Subcutaneous adipose tissue (tissue), 4 donors: ENCODE results near the gene KCNJ6. TPM values are rescaled to one million over a fixed set of nuclear protein-coding genes. Genes with fewer than 3 reads are reported as not detected.

Experiments
- CTCF ChIP-seq: fragments of 450-650 bp; IDR thresholded peaks from one replicate; pipeline ENCODE4 v1.5.1; 2016; ENCODE audit warnings: low read depth, mild to moderate bottlenecking, control low read depth, antibody characterized with exemption, moderate library complexity
- total RNA-seq, 4 donors: library from RNA; depleted of rRNA; stranded (reverse); fragments of >200 nt; gene quantifications; one replicate each; pipeline ENCODE4 v1.1.0, GENCODE V29; 2016

KCNJ6 gene
- total RNA-seq, 4 donors from 2014 or later = not detected

DNA sequence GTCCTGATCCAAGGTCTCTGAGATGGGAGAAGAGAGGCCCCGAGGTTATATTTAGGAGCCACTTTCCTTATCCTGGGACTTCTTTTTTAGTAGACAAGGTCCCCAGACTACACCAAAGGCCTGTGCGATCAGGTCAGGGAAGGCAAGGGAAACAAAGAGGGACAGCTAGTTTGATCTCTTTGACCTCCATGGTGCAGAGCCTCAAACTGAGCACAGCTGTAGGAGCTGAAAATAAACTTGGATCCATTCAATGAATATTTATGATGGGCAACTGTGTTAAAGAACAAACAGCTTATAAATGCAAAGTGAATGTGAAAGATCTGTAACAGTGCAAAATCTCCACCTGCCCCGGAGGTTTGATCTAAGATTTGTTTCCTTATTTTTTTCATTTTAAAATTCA lies 293.1 kb downstream of the KCNJ6 start:
- TF ChIP-seq CTCF = no peak

GRCh38 chr21:37622755-37623154 lies 293.5 kb downstream of the KCNJ6 start:
- no peak for TF ChIP-seq CTCF

DNA sequence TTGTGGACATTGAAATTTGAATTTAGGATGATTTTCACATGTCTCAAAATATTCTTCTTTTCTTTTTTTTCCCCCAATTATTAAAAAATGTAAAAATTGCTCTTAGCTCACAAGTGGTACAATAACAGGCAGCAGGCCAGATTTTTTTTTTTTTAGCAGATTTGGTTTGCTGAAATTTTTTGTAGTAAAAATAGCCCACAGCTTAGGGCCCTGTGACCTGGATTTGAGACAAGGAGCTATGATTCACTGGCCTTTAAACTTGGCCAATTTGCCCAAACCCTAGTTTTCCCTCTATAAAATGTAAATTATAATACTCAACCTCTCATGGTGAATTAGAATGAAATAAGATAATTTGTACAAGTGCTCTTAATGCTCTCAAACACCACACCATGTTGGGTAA lies 295.9 kb downstream of the KCNJ6 start:
- no peak for TF ChIP-seq CTCF

GRCh38 chr21:37619464-37619974 lies 296.7 kb downstream of the KCNJ6 start:
- no peak for TF ChIP-seq CTCF

DNA sequence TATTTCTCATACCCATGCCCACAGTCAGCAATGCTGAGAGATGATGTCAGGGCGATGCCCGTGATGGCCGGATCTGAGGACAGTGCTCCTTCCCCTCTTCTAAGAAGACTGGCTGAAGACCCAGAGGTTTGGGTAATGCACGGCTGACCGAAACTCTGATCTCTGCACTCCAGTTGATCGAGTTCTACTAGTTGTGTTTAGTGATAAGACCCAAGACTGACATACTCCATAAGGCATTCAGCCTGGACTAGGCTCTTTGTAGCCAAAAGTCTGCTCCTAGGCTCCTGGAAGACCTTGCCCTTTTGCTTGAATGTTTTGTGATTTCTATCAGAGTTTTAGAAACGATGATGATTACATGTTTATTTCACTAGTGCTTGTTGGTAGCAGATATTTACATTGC lies 298.2 kb downstream of the KCNJ6 start:
- no peak for TF ChIP-seq CTCF

DNA sequence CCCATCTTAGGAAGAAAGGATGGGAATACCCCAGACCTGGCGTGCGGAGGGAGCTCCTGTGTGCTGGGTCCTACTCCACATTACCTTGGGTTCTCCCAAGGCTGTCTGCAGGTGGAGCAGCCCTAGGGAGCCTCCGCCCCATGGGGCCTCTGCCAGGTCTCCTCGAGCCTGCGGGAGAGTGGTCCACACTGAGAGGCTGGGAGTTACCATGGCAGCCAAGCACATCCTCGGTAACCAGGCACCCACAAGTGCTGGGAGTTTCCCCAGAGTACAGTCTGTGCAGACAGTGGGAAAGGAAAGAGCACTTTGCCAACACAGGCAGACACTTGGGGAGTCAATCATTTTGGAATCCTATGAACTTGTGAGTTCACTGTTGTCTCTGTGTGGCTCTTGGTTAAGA lies 300.3 kb downstream of the KCNJ6 start:
- no peak for TF ChIP-seq CTCF

DNA sequence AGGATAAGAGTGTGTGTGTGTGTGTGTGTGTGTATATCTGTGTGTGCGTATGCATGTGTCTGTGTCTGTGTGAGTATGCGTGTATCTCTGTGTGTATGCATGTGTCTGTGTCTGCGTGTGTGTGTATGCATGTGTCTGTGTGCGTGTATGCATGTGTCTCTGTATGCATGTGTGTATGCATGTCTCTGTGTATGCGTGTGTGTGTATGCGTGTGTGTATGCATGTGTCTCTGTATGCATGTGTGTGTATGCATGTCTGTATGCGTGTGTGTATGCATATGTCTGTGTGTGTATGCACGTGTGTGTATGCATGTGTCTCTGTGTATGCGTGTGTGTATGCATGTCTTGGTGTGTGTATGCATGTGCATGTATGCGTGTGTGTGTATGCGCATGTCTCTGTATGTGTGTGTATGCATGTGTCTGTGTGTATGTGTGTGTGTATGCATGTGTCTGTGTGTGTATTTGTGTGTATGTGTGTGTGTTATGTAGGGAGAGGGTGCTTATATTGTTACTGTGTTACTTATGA lies 301.8 kb downstream of the KCNJ6 start:
- TF ChIP-seq CTCF = no peak
